GM12874 (cell line): Measurements from ENCODE around the gene IMP4.

Experiments
- TF ChIP-seq, protein P1 (sequence below): IDR thresholded peaks from 2 replicates; pipeline ENCODE4 v1.5.1; 2011; ENCODE audit warnings: low read depth, mild to moderate bottlenecking, control low read depth, low read length, moderate library complexity; ENCODE audit not compliant: insufficient read depth

IMP4 gene

DNA sequence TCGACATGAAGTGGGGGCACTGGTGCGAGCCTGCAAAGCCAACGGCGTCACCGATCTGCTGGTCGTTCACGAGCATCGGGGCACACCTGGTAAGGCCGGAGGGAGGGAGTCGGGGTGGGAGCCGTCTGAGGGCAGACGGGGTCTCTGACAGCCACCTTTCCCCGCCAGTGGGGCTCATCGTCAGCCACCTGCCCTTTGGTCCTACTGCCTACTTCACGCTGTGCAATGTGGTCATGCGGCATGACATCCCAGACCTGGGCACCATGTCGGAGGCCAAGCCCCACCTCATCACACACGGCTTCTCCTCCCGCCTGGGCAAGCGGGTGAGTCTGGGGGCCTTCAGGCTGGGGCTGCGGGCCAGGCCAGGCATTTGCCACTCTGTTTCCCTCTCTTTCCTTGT, 2.9 kb downstream of the IMP4 start:
- TF ChIP-seq, protein P1, sequence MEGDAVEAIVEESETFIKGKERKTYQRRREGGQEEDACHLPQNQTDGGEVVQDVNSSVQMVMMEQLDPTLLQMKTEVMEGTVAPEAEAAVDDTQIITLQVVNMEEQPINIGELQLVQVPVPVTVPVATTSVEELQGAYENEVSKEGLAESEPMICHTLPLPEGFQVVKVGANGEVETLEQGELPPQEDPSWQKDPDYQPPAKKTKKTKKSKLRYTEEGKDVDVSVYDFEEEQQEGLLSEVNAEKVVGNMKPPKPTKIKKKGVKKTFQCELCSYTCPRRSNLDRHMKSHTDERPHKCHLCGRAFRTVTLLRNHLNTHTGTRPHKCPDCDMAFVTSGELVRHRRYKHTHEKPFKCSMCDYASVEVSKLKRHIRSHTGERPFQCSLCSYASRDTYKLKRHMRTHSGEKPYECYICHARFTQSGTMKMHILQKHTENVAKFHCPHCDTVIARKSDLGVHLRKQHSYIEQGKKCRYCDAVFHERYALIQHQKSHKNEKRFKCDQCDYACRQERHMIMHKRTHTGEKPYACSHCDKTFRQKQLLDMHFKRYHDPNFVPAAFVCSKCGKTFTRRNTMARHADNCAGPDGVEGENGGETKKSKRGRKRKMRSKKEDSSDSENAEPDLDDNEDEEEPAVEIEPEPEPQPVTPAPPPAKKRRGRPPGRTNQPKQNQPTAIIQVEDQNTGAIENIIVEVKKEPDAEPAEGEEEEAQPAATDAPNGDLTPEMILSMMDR, result no peak

DNA sequence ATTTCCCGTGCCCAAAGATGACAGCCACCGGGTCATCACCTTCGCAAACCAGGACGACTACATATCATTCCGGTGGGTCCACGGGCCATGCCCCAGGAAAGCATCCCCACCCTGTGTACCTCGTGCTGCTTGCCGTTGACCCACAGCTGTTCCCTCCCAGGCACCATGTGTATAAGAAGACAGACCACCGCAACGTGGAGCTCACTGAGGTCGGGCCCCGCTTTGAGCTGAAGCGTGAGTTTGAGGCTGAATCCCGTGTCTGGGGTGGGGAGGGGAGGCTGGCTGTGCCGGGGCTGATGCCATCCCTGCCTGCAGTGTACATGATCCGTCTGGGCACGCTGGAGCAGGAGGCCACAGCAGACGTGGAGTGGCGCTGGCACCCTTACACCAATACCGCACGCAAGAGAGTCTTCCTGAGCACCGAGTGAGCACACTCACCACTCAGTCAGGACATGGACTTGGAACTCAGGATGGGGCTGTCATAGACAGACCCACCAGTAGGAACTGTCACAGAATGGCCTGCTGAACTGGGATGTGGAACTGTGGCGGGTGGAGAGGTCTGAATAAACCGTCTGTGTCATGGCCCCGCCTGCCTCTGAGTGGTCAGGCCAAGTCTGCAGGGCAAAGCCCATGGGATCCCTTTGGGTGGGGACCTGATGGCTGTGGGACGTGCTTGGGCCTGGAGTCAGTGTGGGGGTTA, 3.5 kb downstream of the IMP4 start:
- TF ChIP-seq, protein P1, result no peak

DNA sequence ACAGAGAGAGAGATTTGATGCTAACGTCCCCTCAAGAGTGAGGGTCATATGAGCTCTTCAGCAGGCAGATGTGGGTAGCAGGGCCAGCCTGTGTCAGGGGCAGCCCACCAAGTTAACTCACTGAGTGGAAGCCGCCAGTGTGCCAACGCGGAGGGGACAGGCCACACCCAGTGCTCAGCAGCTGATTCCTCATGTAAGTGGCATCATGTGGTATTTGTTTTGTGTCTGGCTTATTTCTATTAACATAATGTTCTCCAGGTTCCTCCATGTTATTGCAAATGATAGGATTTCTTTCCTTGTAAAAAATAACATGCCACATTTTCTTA, 4.0 kb downstream of the IMP4 start:
- TF ChIP-seq, protein P1, result no peak

DNA sequence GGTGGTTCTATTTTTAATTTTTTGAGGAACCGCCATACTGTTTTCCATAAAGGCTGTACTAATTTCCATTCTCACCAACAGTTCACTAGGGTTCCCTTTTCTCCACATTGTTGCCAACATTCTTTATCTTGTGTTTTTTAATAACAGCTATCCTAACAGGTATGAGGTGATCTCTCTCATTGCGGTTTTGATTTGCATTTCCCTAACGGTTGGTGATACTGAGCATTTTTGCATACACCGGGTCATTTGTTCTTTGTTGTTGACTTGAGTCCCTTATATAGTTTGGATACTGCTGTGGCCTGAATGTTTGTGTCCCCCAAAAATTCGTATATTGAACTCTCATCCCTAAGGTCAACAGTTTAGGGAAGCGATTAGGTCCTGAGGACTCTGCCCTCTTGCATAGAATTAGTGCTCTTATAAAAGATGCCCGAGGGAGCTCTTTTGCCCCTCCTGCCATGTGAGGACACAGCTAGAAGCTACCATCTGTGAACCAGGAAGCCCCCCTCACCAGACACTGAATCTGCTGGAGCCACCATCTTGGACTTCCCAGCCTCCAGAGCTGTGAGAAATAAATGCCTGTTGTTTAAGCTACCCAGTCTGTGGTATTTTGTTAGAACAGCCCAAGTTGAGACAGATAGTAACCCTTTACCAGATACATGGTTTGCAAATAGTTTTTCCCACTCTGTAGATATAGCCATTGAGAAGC, 4.7 kb downstream of the IMP4 start:
- TF ChIP-seq, protein P1, result no peak

DNA sequence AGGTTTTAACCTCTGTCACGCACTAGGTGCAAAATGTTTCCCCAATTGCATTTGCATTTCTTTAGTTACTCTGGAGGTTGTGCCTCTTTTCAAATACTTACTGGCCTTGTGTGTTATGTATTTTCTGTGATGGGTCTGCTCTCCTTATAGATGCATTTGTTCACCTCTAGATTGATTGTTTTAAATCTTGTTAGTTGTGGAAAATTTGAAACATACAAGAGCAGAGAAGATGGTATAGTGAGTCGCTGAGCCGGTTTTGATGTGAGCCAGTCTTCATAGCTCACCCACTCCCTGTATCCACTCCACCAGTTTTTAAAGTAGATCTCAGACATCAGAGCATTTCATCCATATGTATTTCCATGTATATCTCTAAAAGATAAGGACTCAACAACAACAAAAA, 6.5 kb downstream of the IMP4 start:
- TF ChIP-seq, protein P1, result no peak

DNA sequence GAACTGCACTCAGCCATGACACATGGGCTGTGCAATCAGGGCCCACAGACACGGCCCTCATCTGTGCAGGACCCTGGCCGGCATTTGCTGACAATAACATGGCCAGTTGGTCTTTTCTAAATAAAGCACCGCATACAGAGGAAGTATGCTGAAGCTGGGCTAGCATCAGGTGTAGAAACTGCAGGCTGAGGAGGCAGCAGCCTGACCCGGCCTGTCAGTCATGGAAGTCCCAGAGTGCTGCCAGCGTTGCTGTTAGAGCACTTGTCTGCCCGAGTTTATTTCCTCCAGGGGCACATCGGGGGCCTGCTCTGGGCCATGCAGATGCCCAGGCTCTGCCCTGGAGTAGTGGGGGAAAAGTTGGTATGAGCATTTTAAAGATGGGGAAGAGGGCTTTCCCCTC, 9.0 kb downstream of the IMP4 start:
- TF ChIP-seq, protein P1, result no peak

DNA sequence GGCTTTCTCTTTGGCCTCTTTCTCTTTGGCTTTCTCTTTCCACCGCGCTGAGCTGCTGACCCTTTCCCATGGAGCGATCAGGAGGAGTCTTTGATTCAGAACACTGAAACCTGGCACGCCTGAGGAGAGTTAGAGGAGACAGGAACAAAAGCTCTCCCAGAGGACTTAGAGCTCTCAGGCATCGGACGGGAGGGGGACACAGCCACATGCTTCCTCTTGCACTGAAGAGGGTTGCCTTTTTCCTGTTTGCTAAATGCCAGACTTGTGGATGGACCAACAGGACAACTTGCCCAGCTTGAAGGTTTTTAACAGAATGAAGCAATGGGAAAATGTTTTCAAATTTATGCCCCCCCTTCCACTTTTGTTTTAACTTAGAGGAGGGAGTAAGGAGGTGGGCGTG, 9.5 kb downstream of the IMP4 start:
- TF ChIP-seq, protein P1, result no peak
